ENCODE data around the gene IDH1. TPM values are rescaled to one million over a fixed set of nuclear protein-coding genes. Genes with fewer than 3 reads are reported as not detected.
A peak's percentile ranks its signal among the peaks of the same experiment; 100 is the strongest.
"Not testable (repeated sequence)": the region's sequence is repeated elsewhere in the genome, so short reads cannot be mapped to it uniquely, and the experiment has no call there.

Gene IDH1
- polyA plus RNA-seq, 6 donors from 2014 or later, result 6.7 to 10.6 (median 8.7) TPM

GRCh38 chr2:208269091-208269490, 14.2 kb upstream of the IDH1 start:
- no peaks in the 10 kb centered on the region for H3K9me3 Mint-ChIP-seq
- peaks cover 49 to 60% (median 57%) of the 10 kb centered on the region in 3 donors for H3K4me1 Mint-ChIP-seq
- no peak for ATAC-seq (ENCODE audit: low read depth in 2 of 2)
- peak overlapping the region in 5 of 6 donors; percentile 14 to 68 (median 62) for H3K27ac Mint-ChIP-seq
- no peaks in the 10 kb centered on the region for H3K27me3 Mint-ChIP-seq
- peak overlapping the region in 5 of 8 donors; percentile 32 to 57 (median 47) for H3K4me3 Mint-ChIP-seq
- DNase-seq, result no peak
- H3K36me3 Mint-ChIP-seq, result peaks cover 10 to 13% of the 10 kb centered on the region in 2 donors

GRCh38 chr2:208268156-208268952, 13.5 kb upstream of the IDH1 start:
- Mint-ChIP-seq H3K27me3 (no peaks in the 10 kb centered on the region), H3K27ac (peak overlapping the region in 5 of 6 donors; percentile 1 to 87 (median 66)), H3K9me3 (no peaks in the 10 kb centered on the region), H3K36me3 (peaks cover 4 to 9% of the 10 kb centered on the region in 2 donors), H3K4me3 (peak overlapping the region; percentile 64 to 99 (median 96)), H3K4me1 (peaks cover 47 to 61% (median 55%) of the 10 kb centered on the region in 3 donors)
- ATAC-seq (ENCODE audit: low read depth in 2 of 2) (no peak), DNase-seq (no peak)

- Mint-ChIP-seq H3K27ac (peak overlapping the region; percentile 33 to 99 (median 91)), H3K4me1 (peaks cover 47 to 61% (median 55%) of the 10 kb centered on the region in 3 donors), H3K4me3 (peak overlapping the region; percentile 52 to 99 (median 96))
- not testable (repeated sequence) for DNase-seq; H3K27me3 Mint-ChIP-seq; H3K36me3 Mint-ChIP-seq; ATAC-seq (ENCODE audit: low read depth in 2 of 2); H3K9me3 Mint-ChIP-seq
Measured at GRCh38 chr2:208267526-208267925, 12.7 kb upstream of the IDH1 start.

GRCh38 chr2:208266936-208267335, 12.1 kb upstream of the IDH1 start:
- H3K4me1 Mint-ChIP-seq, result peaks cover 47 to 61% (median 55%) of the 10 kb centered on the region in 3 donors
- H3K9me3 Mint-ChIP-seq, result no peaks in the 10 kb centered on the region
- H3K27me3 Mint-ChIP-seq, result no peaks in the 10 kb centered on the region
- H3K4me3 Mint-ChIP-seq, result peak overlapping the region; percentile 92 to 99 (median 98)
- H3K36me3 Mint-ChIP-seq, result peaks cover 0 to 9% of the 10 kb centered on the region in 2 donors
- H3K27ac Mint-ChIP-seq, result peak overlapping the region; percentile 95 to 99 (median 98)
- ATAC-seq (ENCODE audit: low read depth in 2 of 2) (no peak), DNase-seq (no peak)

- no peaks in the 10 kb centered on the region for H3K9me3 Mint-ChIP-seq
- H3K36me3 Mint-ChIP-seq, result peaks cover 0 to 6% of the 10 kb centered on the region in 2 donors
- DNase-seq, result no peak
- H3K27me3 Mint-ChIP-seq, result no peaks in the 10 kb centered on the region
- H3K4me1 Mint-ChIP-seq, result peaks cover 45 to 59% (median 55%) of the 10 kb centered on the region in 3 donors
- peak overlapping the region; percentile 92 to 99 (median 98) for H3K4me3 Mint-ChIP-seq
- ATAC-seq (ENCODE audit: low read depth in 2 of 2), result no peak
- H3K27ac Mint-ChIP-seq, result peak overlapping the region; percentile 95 to 99 (median 98)
Measured at GRCh38 chr2:208266553-208266893, 11.7 kb upstream of the IDH1 start.

- Mint-ChIP-seq H3K27me3 (no peaks in the 10 kb centered on the region), H3K9me3 (no peaks in the 10 kb centered on the region), H3K36me3 (peaks cover 0 to under 1% of the 10 kb centered on the region in 2 donors), H3K4me3 (peak within 1 kb of the TSS; percentile 92 to 99 (median 98)), H3K27ac (peak within 1 kb of the TSS; percentile 95 to 99 (median 99)), H3K4me1 (peaks cover 42 to 55% (median 52%) of the 10 kb centered on the region in 3 donors)
- peak; percentile 94 for DNase-seq
- peak; percentile 82 to 84 for ATAC-seq (ENCODE audit: low read depth in 2 of 2)
Measured at GRCh38 chr2:208265801-208266552, 11.1 kb upstream of the IDH1 start, which contains the start of gene PIKFYVE. Gene PIKFYVE, plus strand, starts transcription at chr2:208266255. Its CDS starts 5,265 bp downstream, at chr2:208271520.

GRCh38 chr2:208265371-208265800, 10.5 kb upstream of the IDH1 start:
- Mint-ChIP-seq H3K27ac (peak overlapping the region; percentile 95 to 99 (median 99)), H3K4me3 (peak overlapping the region; percentile 92 to 99 (median 98)), H3K9me3 (no peaks in the 10 kb centered on the region), H3K27me3 (no peaks in the 10 kb centered on the region), H3K4me1 (peaks cover 41 to 55% (median 49%) of the 10 kb centered on the region in 3 donors), H3K36me3 (no peaks in the 10 kb centered on the region)
- ATAC-seq (ENCODE audit: low read depth in 2 of 2), result peak; percentile 41 to 68
- DNase-seq, result peak; percentile 75

GRCh38 chr2:208256849-208257813, 2.3 kb upstream of the IDH1 start:
- not testable (repeated sequence) for H3K9me3 Mint-ChIP-seq; ATAC-seq (ENCODE audit: low read depth in 2 of 2); H3K36me3 Mint-ChIP-seq; H3K27me3 Mint-ChIP-seq; DNase-seq
- peaks cover 24 to 33% (median 30%) of the 10 kb centered on the region in 3 donors for H3K4me1 Mint-ChIP-seq
- H3K27ac Mint-ChIP-seq, result peak overlapping the region in 1 of 6 donors; percentile 27
- H3K4me3 Mint-ChIP-seq, result peak overlapping the region in 6 of 8 donors; percentile 4 to 95 (median 26)

GRCh38 chr2:208256192-208256782, 1.4 kb upstream of the IDH1 start:
- peak overlapping the region in 1 of 6 donors; percentile 27 for H3K27ac Mint-ChIP-seq
- H3K9me3 Mint-ChIP-seq, result no peaks in the 10 kb centered on the region
- H3K36me3 Mint-ChIP-seq, result peaks cover 0 to 8% of the 10 kb centered on the region in 2 donors
- DNase-seq, result no peak
- H3K27me3 Mint-ChIP-seq, result no peaks in the 10 kb centered on the region
- H3K4me1 Mint-ChIP-seq, result peaks cover 29 to 40% (median 34%) of the 10 kb centered on the region in 3 donors
- peak overlapping the region in 6 of 8 donors; percentile 95 to 100 (median 98) for H3K4me3 Mint-ChIP-seq
- ATAC-seq (ENCODE audit: low read depth in 2 of 2), result no peak

GRCh38 chr2:208255557-208256106, 761 bp upstream of the IDH1 start:
- H3K27ac Mint-ChIP-seq, result peak overlapping the region in 5 of 6 donors; percentile 27 to 99 (median 88)
- peaks cover 0 to 8% of the 10 kb centered on the region in 2 donors for H3K36me3 Mint-ChIP-seq
- H3K4me3 Mint-ChIP-seq, result peak overlapping the region; percentile 95 to 100 (median 98)
- DNase-seq (no peak), ATAC-seq (ENCODE audit: low read depth in 2 of 2) (no peak)
- no peaks in the 10 kb centered on the region for H3K9me3 Mint-ChIP-seq
- H3K4me1 Mint-ChIP-seq, result peaks cover 33 to 47% (median 40%) of the 10 kb centered on the region in 3 donors
- H3K27me3 Mint-ChIP-seq, result no peaks in the 10 kb centered on the region

- Mint-ChIP-seq H3K9me3 (no peaks in the 10 kb centered on the region), H3K27me3 (no peaks in the 10 kb centered on the region), H3K27ac (peak overlapping the region; percentile 88 to 99 (median 94)), H3K4me1 (peaks cover 33 to 58% (median 54%) of the 10 kb centered on the region in 3 donors), H3K4me3 (peak overlapping the region; percentile 95 to 100 (median 98)), H3K36me3 (peaks cover 8% of the 10 kb centered on the region in 2 donors)
- DNase-seq, result peak; percentile 87
- ATAC-seq (ENCODE audit: low read depth in 2 of 2), result peak; percentile 73 to 82
Measured at GRCh38 chr2:208254118-208254870, 577 bp downstream of the IDH1 start.
